Body of pancreas (tissue), 4 donors: ENCODE data around the gene BBS7. TPM values are rescaled to one million over a fixed set of nuclear protein-coding genes. Genes with fewer than 3 reads are reported as not detected.

Experiments
- ATAC-seq: fragments of 150-250 bp; one replicate; pipeline ENCODE4 v1.9.1; 2016
- DNase-seq, 4 donors: peaks; one replicate each; pipeline ENCODE4 v3.0.0-alpha.2; 2019
- H3K27ac ChIP-seq, 4 donors: fragments of 200-600 bp; sonication (generic); 1 replicate in 3 of 4; 2 replicates in 1 of 4; pipeline versions ENCODE4 v1.5.1 to v1.6.1; 2016 to 2019; ENCODE audit warnings: mild to moderate bottlenecking in 1 of 4, mixed read lengths in 1 of 4, moderate library complexity in 1 of 4
- H3K27me3 ChIP-seq, 2 donors: fragments of 200-600 bp; sonication (generic); one replicate each; pipeline ENCODE4 v1.6.0; 2016; ENCODE audit warnings: mild to moderate bottlenecking in 1 of 2
- H3K36me3 ChIP-seq, 2 donors: fragments of 200-600 bp; sonication (generic); replicated peaks in 1 of 2; 2 replicates each; pipeline ENCODE4 v1.5.1; 2016; ENCODE audit warnings: low read depth in 2 of 2; ENCODE audit not compliant: insufficient read depth in 1 of 2
- H3K4me1 ChIP-seq: fragments of 200-600 bp; sonication (generic); one replicate; pipeline ENCODE4 v1.6.0; 2016
- H3K4me3 ChIP-seq, 2 donors: fragments of 200-600 bp; sonication (generic); 1 replicate in 1 of 2; 2 replicates in 1 of 2; pipeline ENCODE4 v1.5.1; 2016 to 2019
- H3K9me3 ChIP-seq, 3 donors: fragments of 200-600 bp; sonication (generic); 1 replicate in 2 of 3; 2 replicates in 1 of 3; pipeline ENCODE4 v1.5.1; 2016
- POLR2A ChIP-seq, 3 donors: fragments of 450-650 bp; IDR thresholded peaks; one replicate each; pipeline ENCODE4 v1.6.1; 2016; ENCODE audit warnings: antibody characterized with exemption in 3 of 3, mild to moderate bottlenecking in 2 of 3
- WGBS, 2 donors: methylation state at CpG; one replicate each; pipeline ENCODE4 v1.1.5; 2017; 5-methylcytosine and 5-hydroxymethylcytosine counted together
- intact Hi-C: fragments of 100-400 bp; cut with DNase I; formaldehyde crosslinking; loops from one replicate; pipeline ENCODE4 v1.15.1; 2023
- total RNA-seq, 2 donors: library from RNA; depleted of rRNA; stranded (reverse); fragments of >200 nt; gene quantifications; one replicate each; pipeline ENCODE4 v1.1.0, GENCODE V29; 2016
- TF ChIP-seq, protein P1 (sequence below), 7 experiments: fragments of 450-650 bp in 4 of 7; fragments of 200-600 bp in 3 of 7; sonication (generic) in 3 of 7; IDR thresholded peaks; one replicate each; pipeline ENCODE4 v1.5.1; 2016 to 2019; ENCODE audit warnings: antibody characterized with exemption in 7 of 7

BBS7 gene
- total RNA-seq, 2 donors from 2014 or later = 3.6 to 13.0 TPM

DNA sequence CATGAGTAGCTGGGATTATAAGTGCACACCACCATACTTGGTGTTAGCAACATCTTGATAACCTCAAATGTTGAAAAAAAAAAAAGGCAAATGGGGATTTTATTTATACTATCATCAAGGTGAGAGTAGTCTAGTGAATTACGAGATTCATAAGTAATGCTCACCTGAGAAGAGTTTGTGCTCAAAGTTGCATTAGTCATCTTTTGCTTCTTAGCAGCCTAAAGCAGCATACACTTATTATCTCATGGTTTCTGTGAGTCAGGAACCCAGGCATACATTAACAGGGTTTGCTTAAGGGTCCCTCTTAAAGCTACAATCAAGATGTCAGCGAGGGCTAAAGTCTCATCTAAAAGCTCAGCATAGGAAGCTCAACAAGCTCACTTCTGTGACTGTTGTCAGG lies 77.3 kb downstream of the BBS7 start:
- WGBS, 2 donors = 50 to 95% methylated on average over 2 of the region's 2 CpGs
- no peak for DNase-seq
- Histone ChIP-seq H3K27me3 (no peaks in the 10 kb centered on the region), H3K9me3 (no peaks in the 10 kb centered on the region), H3K4me1 (no peaks in the 10 kb centered on the region), H3K27ac (no peak overlapping the region), H3K36me3 (no peaks in the 10 kb centered on the region), H3K4me3 (no peak overlapping the region)
- intact Hi-C loops = no loop called here
- ATAC-seq = no peak
- no peak for TF ChIP-seq POLR2A (IDR thresholded peaks at IDR 0.05)
- TF ChIP-seq, protein P1, sequence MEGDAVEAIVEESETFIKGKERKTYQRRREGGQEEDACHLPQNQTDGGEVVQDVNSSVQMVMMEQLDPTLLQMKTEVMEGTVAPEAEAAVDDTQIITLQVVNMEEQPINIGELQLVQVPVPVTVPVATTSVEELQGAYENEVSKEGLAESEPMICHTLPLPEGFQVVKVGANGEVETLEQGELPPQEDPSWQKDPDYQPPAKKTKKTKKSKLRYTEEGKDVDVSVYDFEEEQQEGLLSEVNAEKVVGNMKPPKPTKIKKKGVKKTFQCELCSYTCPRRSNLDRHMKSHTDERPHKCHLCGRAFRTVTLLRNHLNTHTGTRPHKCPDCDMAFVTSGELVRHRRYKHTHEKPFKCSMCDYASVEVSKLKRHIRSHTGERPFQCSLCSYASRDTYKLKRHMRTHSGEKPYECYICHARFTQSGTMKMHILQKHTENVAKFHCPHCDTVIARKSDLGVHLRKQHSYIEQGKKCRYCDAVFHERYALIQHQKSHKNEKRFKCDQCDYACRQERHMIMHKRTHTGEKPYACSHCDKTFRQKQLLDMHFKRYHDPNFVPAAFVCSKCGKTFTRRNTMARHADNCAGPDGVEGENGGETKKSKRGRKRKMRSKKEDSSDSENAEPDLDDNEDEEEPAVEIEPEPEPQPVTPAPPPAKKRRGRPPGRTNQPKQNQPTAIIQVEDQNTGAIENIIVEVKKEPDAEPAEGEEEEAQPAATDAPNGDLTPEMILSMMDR (IDR thresholded peaks at IDR 0.05) = no peak

DNA sequence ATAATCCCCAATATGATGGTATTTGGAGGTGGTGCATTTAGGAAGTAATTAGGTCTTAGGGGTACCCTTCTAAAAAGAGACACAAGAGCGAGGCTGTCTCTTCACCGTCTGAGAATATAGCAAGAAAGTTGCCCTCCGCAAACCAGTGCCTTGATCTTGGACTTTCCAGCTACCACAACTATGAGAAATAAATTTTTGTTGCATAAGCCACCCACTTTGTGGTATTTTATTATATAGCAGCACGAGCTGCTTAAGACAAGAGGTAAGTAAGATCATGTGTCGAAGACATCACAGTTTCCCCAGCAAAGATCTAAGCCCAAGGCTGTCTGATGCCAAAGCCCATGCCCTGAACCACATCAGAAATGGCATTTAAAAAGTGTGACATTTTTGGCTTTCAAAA lies 78.8 kb downstream of the BBS7 start:
- no peaks in the 10 kb centered on the region for H3K27me3 ChIP-seq
- intact Hi-C loops = no loop called here
- TF ChIP-seq POLR2A (IDR thresholded peaks at IDR 0.05) = no peak
- TF ChIP-seq, protein P1 (IDR thresholded peaks at IDR 0.05) = no peak
- ATAC-seq (no peak), DNase-seq (no peak)
- 80 to 84% methylated on average over 5 of the region's 5 CpGs for WGBS, 2 donors
- no peaks in the 10 kb centered on the region for H3K4me1 ChIP-seq
- no peak overlapping the region for H3K4me3 ChIP-seq
- no peaks in the 10 kb centered on the region for H3K36me3 ChIP-seq
- no peaks in the 10 kb centered on the region for H3K9me3 ChIP-seq
- no peak overlapping the region for H3K27ac ChIP-seq

DNA sequence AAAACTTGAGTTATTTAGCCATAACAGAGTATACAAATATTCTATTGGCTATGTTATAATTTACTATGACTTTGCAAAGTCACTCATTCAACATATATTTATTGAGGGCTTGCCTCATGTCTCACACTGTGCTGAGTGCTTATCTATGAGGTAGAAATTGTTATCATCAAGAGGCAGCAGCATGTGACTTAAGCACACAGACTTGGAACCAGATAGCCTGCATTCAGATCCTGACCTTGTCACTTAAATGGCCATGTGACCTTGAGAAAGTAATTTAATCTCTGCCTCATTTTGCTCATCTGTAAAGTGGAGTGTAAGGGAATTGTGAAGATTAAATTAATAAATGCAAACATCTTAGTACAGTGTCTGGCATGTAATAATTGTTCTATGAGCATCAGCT lies 79.3 kb downstream of the BBS7 start:
- ATAC-seq = no peak

DNA sequence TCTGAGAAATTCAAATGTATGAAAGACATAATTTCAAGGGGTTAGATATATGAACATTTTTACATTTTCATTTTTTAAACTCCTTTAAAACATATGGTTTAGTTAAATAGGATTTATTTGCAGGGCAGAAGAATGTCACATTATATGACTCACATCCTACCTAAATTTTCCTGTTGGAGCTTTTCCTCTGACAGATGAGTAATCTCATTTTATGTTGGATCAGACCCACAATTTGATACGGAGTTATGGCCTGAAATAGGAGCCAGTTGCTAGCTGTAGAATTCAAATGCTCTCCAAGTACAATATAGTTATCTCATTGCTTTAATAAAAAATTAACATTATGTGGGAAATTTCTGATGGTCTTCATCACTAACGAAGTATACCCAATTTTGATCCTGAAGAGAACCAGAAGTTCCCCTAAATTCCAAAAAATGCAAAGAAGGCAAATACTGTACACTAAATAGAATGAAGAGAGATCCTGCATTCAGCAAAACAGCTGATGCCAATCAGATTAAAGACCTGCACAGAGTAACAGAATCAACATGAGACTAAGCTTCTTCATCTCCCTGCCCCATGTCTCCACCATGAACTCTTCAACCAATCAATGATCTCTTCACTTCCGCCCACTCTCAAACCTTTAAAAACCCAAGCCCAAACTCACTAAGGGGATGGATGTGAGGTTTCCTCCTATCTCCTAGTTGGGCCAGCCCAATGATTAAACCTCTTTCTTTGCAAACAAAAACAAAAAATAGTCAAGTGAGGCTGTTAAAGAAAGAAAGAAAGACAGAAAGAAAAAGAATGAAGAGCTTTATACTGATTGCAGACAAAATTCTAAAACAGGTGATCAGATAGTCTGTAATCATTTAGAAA lies 80.1 kb downstream of the BBS7 start:
- Histone ChIP-seq H3K27me3 (no peaks in the 10 kb centered on the region), H3K36me3 (no peaks in the 10 kb centered on the region), H3K4me3 (no peak overlapping the region), H3K4me1 (no peaks in the 10 kb centered on the region), H3K9me3 (no peaks in the 10 kb centered on the region), H3K27ac (no peak overlapping the region)
- ATAC-seq (no peak), DNase-seq (no peak)
- intact Hi-C loops = no loop called here
- WGBS, 2 donors = 54 to 61% methylated on average over 3 of the region's 3 CpGs
- TF ChIP-seq, protein P1 (IDR thresholded peaks at IDR 0.05) = no peak
- no peak for TF ChIP-seq POLR2A (IDR thresholded peaks at IDR 0.05)

More for the DNA sequence above, 79.3 kb downstream of the BBS7 start:
- no peaks in the 10 kb centered on the region for H3K36me3 ChIP-seq
- TF ChIP-seq, protein P1 (IDR thresholded peaks at IDR 0.05) = no peak
- no peak for TF ChIP-seq POLR2A (IDR thresholded peaks at IDR 0.05)
- no peaks in the 10 kb centered on the region for H3K27me3 ChIP-seq
- H3K4me1 ChIP-seq = no peaks in the 10 kb centered on the region
- no peak overlapping the region for H3K27ac ChIP-seq
- intact Hi-C loops = no loop called here
- DNase-seq = no peak
- no peaks in the 10 kb centered on the region for H3K9me3 ChIP-seq
- no peak overlapping the region for H3K4me3 ChIP-seq

DNA sequence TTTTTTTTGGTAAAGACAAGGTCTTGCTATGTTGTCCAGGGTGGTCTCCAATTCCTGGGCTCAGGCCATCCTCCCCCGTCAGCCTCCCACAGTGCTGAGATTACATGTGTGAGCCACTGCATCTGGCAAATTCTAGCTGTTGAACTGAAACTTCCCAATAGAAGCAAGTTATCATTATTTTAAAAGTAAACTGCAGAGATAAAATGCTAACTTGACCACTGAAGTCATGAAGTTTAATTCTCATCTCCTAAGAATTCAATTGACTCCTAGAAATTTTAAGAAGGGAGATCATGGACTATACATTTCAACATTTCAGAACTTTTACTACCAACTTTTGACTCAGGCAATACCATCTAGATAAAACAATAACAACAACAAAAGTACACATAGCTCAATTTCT lies 80.8 kb downstream of the BBS7 start:
- H3K4me1 ChIP-seq = no peaks in the 10 kb centered on the region
- DNase-seq (no peak), ATAC-seq (no peak)
- H3K4me3 ChIP-seq = no peak overlapping the region
- H3K27me3 ChIP-seq = no peaks in the 10 kb centered on the region
- H3K9me3 ChIP-seq = no peaks in the 10 kb centered on the region
- no peak overlapping the region for H3K27ac ChIP-seq
- TF ChIP-seq, protein P1 (IDR thresholded peaks at IDR 0.05) = no peak
- TF ChIP-seq POLR2A (IDR thresholded peaks at IDR 0.05) = no peak
- H3K36me3 ChIP-seq = no peaks in the 10 kb centered on the region
- WGBS, 2 donors = 60 to 87% methylated on average over 1 of the region's 1 CpG
- intact Hi-C loops = no loop called here
